GM19372 (cell line): Measurements from ENCODE around the gene BTNL9.
"Not testable (repeated sequence)": the region's sequence is repeated elsewhere in the genome, so short reads cannot be mapped to it uniquely, and the experiment has no call there.

Source experiments
- ATAC-seq: cut with Tn5 transposase; IDR thresholded peaks from one replicate; pipeline ENCODE4 v1.9.1; 2021; ENCODE audit warnings: mild to moderate bottlenecking, low read depth, moderate library complexity; ENCODE audit not compliant: unreplicated experiment

Gene BTNL9

GRCh38 chr5:181039931-181040630 lies at the start of gene BTNL9:
Gene BTNL9 (plus strand): TSS chr5:181040266. CDS start chr5:181045490, 5,224 bp downstream.
- ATAC-seq: no peak

DNA sequence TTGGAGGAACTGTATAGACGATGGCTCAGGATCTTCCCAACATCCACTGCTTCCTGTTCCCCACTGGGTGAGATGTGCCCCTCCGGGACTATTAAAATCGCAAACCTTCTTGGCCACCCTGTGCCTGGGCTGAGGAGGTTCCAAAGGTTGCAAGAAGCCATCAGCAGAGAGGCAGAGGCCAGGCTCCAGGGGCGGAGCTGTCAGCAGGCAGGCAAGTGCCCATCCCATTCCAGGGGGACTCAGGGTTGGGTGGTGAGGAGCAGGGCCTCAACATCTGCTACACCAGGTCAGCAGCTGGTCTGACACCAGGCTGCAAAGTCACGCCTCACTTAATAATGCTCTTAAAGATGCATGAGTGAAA lies 49.2 kb upstream of the BTNL9 start:
- ATAC-seq: no peak

GRCh38 chr5:181001947-181002346 lies 38.1 kb upstream of the BTNL9 start:
- no peak for ATAC-seq

- ATAC-seq: no peak
Observed at GRCh38 chr5:181005791-181006190, 34.3 kb upstream of the BTNL9 start.

DNA sequence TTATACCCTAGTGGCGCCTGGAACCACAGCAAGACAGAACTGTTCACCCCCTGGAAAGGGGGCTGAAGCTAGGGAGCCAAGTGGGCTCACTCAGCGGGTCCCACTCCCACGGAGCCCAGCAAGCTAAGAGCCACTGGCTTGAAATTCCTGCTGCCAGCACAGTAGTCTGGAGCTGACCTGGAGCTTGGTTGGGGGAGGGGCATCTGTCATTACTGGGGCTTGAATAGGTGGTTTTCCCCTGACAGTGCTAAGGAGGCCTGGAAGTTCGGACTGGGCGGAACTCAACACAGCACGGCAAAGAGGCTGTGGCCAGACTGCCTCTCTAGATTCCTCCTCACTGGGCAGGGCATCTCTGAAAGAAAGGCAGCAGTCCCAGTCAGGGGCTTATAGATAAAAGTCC lies 31.9 kb upstream of the BTNL9 start:
- ATAC-seq: no peak

DNA sequence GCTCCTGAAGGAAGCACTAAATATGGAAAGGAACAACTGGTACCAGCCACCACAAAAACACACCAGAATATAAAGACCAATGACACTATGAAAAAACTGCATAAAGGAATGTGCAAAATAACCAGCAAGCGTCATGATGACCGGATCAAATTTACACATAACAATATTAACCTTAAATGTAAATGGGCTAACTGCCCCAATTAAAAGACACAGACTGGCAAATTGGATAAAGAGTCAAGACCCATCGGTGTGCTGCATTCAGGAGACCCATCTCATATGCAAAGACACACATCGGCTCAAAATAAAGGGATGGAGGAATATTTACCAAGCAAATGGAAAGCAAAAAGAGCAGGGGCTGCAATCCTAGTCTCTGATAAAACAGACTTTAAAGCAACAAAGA lies 30.0 kb upstream of the BTNL9 start:
- not testable (repeated sequence) for ATAC-seq

- not testable (repeated sequence) for ATAC-seq
Observed at GRCh38 chr5:181014654-181015053, 25.4 kb upstream of the BTNL9 start.

- not testable (repeated sequence) for ATAC-seq
Observed at GRCh38 chr5:181017448-181017847, 22.6 kb upstream of the BTNL9 start.

- no peak for ATAC-seq
Observed at GRCh38 chr5:181020688-181021087, 19.4 kb upstream of the BTNL9 start.

DNA sequence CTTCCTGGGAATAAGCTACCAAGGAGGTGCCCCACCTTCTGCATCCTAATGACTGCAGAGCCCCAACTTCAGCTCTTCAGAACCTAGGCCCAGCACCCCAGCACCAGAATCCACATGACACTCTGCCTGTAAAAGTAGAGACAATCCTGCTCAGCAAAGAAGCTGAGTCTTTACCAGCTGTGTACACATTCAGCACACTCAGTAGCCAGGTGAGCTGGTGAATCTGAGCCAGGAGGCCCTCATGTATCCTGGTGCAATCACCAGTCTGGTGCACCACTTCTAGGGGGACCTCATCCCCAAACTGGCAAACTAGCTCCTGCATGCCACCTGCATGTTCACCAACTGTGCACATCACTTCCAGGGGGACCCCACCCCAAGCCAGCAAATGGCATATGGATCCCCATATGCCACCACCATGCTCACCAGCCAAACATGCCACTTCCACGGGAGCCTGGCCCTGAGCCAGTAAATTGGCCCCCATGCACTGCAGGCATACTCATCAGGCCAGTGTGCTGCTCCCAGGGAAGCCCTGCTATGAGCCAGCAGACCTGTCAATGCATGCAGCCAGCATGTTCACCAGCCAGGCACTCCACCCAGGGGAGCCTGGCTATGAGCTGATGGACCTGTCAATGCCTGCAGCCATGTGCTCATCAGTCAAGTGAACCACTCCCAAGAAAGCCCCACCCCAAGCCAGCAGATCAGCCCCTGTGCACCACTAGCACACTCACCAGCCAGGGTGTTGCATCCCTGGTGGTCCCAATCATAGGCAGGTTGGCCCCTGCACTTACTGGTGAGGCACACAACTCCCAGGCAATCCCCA lies 15.6 kb upstream of the BTNL9 start:
- no peak for ATAC-seq

DNA sequence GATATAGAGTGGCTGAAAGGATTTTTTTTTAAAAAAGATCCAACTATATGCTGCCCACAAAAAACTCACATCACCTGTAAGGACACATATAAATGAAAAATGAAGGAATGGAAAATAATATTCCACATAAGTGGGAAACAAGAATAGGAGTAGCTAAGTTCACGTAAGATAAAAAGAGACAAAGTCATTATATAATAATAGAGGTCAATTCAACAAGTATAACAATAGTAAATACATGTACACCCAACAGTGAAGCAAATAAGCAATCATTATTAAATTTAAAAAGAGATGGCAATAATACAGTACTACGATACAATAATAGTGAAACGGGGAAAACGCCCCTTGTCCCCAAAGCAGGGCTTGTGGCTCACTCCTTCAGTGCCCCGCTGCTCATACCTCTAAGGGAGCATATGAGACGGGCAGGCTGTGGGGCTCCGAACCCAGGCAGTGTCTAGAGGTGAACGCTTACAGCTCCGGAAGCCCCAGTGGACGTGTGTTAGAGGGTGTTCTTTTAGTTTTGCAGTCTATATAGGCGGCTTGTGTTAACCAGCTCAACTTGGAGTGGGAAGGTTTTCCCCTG lies 12.5 kb upstream of the BTNL9 start:
- no peak for ATAC-seq

DNA sequence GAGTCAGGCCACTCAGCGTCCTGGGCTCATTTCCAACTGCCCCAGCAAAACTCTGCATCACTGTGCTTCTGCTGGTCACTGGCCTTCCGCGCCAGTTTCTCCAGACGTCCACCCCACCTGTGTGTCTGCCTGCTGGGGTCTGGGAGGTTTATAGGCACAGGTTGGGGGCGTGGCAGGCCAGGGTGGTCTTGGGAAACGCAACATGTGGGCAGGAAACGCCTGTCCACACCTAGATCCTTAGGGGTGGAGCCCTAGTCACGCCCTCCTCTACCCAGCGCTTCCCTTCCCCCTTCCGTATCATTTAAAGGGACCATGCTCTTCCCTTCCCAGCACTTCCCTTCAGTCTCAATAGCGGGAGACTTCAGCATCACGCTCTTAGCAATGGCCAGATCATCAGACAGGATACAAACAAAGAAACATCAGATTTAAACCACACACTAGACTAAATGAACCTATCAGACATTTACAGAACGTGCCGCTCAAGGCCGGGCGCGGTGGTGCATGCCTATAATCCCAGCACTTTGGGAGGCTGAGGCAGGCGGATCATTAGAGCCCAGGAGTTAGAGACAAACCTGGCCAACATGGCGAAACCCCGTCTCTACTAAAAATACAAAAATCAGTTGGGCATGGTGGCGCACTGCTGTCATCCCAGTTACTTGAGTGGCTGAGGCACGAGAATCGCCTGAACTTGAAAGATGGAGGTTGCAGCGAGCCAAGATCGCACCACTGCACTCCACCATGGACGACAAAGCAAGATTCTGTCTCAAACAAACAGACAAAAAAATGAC lies 11.8 kb upstream of the BTNL9 start:
- no peak for ATAC-seq

DNA sequence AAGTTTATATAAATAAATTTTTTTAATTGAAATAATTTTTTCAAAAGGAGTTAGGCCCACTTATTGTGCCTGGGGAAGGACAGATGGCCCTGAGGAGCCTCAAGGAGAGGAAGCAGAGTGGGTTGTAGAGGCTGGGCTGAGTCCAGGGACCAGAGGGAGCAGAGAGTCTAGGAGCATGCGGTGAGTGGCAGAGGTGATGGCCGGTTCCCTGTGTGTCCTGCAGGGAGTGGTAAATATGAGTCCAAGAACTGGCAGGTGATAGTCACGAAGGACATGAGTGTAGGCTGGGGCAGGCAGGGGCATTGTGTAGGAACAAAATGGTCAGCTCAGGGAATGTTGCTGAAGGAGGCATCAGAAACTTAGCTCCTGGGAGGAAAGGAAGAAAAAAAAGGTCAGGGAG lies 8.3 kb upstream of the BTNL9 start:
- no peak for ATAC-seq

GRCh38 chr5:181035991-181036815 lies 3.9 kb upstream of the BTNL9 start:
- ATAC-seq: no peak

DNA sequence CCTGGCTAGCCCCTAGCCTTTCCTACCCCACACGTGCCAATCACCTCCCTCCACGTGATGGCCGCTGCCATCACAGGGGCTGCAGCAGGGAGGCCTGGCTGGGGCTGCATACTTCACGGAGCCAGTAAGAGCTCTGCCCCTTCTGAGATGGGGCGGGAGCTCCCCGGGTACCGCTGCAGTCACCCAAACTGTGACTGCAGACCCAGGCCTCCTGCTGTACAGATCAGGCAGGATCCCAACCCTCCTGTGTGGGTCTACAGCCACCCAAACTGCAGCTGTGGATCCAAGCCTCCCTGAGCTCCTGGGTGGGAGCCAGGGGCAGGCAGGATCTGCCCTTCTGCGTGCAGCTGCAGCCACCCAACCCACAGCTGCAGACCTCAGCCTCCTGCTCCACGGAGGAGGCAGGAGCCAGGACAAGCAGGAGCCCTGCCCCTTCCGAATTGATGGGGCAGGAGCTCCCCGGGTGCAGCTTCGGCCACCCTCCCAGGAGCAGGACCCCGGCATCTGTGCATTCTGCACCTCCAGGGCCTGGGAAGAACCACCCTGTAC lies 3.2 kb upstream of the BTNL9 start:
- no peak for ATAC-seq

GRCh38 chr5:181037365-181037861 lies 2.7 kb upstream of the BTNL9 start:
- ATAC-seq: no peak

DNA sequence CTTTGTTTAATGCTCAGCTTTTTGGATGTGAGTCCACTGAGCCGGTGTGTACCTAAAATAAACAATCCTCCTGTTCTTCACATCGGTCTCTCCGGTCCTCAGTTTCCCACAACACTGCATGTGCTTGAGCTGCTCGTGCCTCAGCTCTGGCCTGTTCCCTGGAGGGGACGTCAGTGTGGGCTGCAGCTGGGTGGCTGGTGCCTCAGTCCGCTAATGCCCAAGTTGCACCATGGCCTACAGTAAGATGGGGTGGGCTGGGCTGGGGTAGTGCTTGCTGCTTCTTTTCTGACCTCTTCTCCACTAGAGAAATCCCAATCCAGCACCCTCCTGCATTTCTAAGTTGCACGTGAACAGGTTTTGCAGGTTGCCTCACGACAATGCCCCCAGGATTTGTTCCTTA lies 595 bp upstream of the BTNL9 start:
- no peak for ATAC-seq

DNA sequence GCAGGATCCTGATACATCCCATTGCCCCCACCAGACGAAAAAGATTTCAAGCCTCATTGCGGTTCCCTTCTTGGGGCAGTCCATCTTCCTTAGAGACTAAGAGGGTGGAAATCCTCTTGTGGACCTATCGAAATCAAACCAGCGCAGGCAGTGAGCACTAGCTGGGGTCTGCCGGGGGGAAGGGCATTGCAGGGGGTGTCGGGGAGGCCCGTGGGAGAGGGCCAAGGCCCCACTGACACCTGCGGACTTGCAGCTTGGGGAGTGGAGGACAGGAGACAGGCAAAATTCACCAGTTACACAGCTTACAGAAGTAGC lies 522 bp downstream of the BTNL9 start:
- ATAC-seq: no peak

DNA sequence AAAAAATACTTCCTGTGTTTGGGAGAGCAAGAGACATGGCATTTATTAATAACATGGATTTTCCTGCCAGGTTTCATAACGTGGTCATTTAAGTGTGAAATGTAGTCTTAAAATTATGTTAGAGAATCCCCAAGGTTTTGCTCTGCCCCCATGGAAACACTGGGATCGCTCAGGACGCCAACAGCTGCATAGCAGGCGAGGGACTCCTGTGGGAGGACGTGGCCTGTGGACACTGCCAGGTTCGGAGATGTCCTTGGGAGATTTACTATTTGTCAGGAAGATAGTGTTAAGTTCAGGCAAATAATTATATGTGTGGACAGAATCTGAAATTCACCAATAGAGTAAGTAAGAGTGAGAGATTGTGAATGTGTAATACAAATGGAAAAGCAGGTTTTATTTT lies 977 bp downstream of the BTNL9 start:
- ATAC-seq: no peak
